Keratinocyte (primary cell): ENCODE measurements around the gene TMEM52.

Experiments
- CTCF ChIP-seq, 3 experiments: IDR thresholded peaks in 1 of 3; conservative IDR thresholded peaks in 1 of 3; optimal IDR thresholded peaks in 1 of 3; 2 replicates in 2 of 3; 3 replicates in 1 of 3; pipeline versions ENCODE3 to v1.5.1; 2011; ENCODE audit warnings: low read length in 3 of 3, mild to moderate bottlenecking in 3 of 3, moderate library complexity in 2 of 3, control low read depth in 1 of 3, inconsistent platforms in 1 of 3; ENCODE audit not compliant: insufficient read depth in 2 of 3; ENCODE audit errors: extremely low read depth in 1 of 3
- EZH2 ChIP-seq: IDR thresholded peaks from one replicate; pipeline ENCODE4 v1.6.1; 2012; ENCODE audit warnings: inconsistent platforms, mild to moderate bottlenecking, low read length, moderate library complexity

- no peak for TF ChIP-seq CTCF (optimal IDR thresholded peaks at IDR 0.05 in 1 of 3, IDR thresholded peaks at IDR 0.05 in 1 of 3, conservative IDR thresholded peaks at IDR 0.05 in 1 of 3; ENCODE audit: extremely low read depth in 1 of 3, insufficient read depth in 2 of 3, low read length in 3 of 3)
- TF ChIP-seq EZH2: no peak
These were observed 36.6 kb upstream of the TMEM52 start for GRCh38 chr1:1955621-1956094.
